GM12878 (cell line): Measurements from ENCODE around the gene SNAPC4. TPM values are rescaled to one million over a fixed set of nuclear protein-coding genes. Genes with fewer than 3 reads are reported as not detected.

Source experiments
- LARP7 ChIP-seq: fragments of 450-650 bp; IDR thresholded peaks from 2 replicates; pipeline ENCODE4 v1.6.1; 2017; ENCODE audit warnings: mild to moderate bottlenecking
- MLLT1 ChIP-seq: fragments of 450-650 bp; IDR thresholded peaks from 2 replicates; pipeline ENCODE4 v1.6.1; 2016; ENCODE audit warnings: mild to moderate bottlenecking
- NR2F1 ChIP-seq: fragments of 450-650 bp; conservative IDR thresholded peaks from 2 replicates; pipeline ENCODE4 v1.6.1; 2017; ENCODE audit warnings: mild to moderate bottlenecking
- POLR2AphosphoS2 ChIP-seq: IDR thresholded peaks from 2 replicates; pipeline ENCODE4 v1.6.1; 2011; ENCODE audit warnings: low read depth, mild to moderate bottlenecking, low read length, improper control_type of control experiment, moderate library complexity
- RAD21 ChIP-seq: IDR thresholded peaks from 2 replicates; pipeline ENCODE4 v1.6.1; 2011; ENCODE audit warnings: mild to moderate bottlenecking, low read depth, low read length, moderate library complexity; ENCODE audit not compliant: insufficient read depth
- RELB ChIP-seq: fragments of 450-650 bp; IDR thresholded peaks from 2 replicates; pipeline ENCODE4 v1.6.1; 2017; ENCODE audit warnings: low read depth, mild to moderate bottlenecking, moderate library complexity
- STAT3 ChIP-seq: IDR thresholded peaks from 2 replicates; pipeline ENCODE4 v1.6.1; 2011; ENCODE audit warnings: low read depth, low read length, improper control_type of control experiment
- ZBTB40 ChIP-seq: fragments of 450-650 bp; IDR thresholded peaks from 2 replicates; pipeline ENCODE4 v1.6.1; 2016; ENCODE audit warnings: mild to moderate bottlenecking, moderate library complexity, borderline replicate concordance
- polyA plus RNA-seq, 11 experiments: library from polyadenylated mRNA; depleted of rRNA in 4 of 11; unstranded in 6 of 11; stranded (reverse) in 5 of 11; fragments of >200 nt; fragmentation: Nextera tagmentation in 4 of 11; fragmentation: Illumina TruSeq in 1 of 11; extraction: Ambion mirVana in 4 of 11; extraction: Trizol in 1 of 11; gene quantifications; 1 replicate in 1 of 11; 2 replicates in 10 of 11; pipeline versions ENCODE4 v1.2.1 to v1.2.3, GENCODE V29; 2011 to 2016; ENCODE audit warnings: inconsistent platforms in 2 of 11, missing spikeins in 2 of 11, low read depth in 1 of 11
- total RNA-seq, 4 experiments: library from RNA; depleted of rRNA in 3 of 4; stranded (reverse); fragments of >200 nt in 3 of 4; fragmentation: Illumina TruSeq in 1 of 4; extraction: Trizol in 1 of 4; gene quantifications; 2 replicates each; pipeline versions ENCODE4 v1.2.1 to v1.2.3, GENCODE V29; 2013 to 2021

Gene SNAPC4
- total and polyA plus RNA-seq, 10 of the 15 experiments (the other 5 are each of a cell fraction or from before 2014, with no cell fraction given): 0.42 to 19.8 (median 7.0) TPM

GRCh38 chr9:136437839-136438547 lies 38.0 kb upstream of the SNAPC4 start (continued):
- no peak for TF ChIP-seq ZBTB40
- 0 out of 2 replicates have a peak, but pooled peaks have one; percentile 35 for TF ChIP-seq NR2F1
- TF ChIP-seq STAT3: no peak
- TF ChIP-seq RAD21: no peak
- peak; percentile 83 for TF ChIP-seq MLLT1
- TF ChIP-seq LARP7: no peak
- no peak for TF ChIP-seq RELB
- TF ChIP-seq POLR2AphosphoS2: no peak
- TF ChIP-seq, all 136 proteins: peak for 2
